Chondrocyte (in vitro differentiated cells): ENCODE measurements around the gene POFUT2. TPM values are rescaled to one million over a fixed set of nuclear protein-coding genes. Genes with fewer than 3 reads are reported as not detected.
A peak's percentile ranks its signal among the peaks of the same experiment; 100 is the strongest.

Experiments
- DNase-seq: peaks from one replicate; pipeline ENCODE4 v3.0.0; 2021; ENCODE audit warnings: mixed read lengths, low spot score
- H3K27ac Mint-ChIP-seq: one replicate; pipeline ENCODE4 v1.8.0; 2021; ENCODE audit warnings: mild to moderate bottlenecking, moderate library complexity, mixed read lengths; ENCODE audit not compliant: unreplicated experiment
- H3K27me3 Mint-ChIP-seq: 2 replicates; pipeline ENCODE4 v1.8.0; 2021; ENCODE audit warnings: low read depth, mixed read lengths
- H3K36me3 Mint-ChIP-seq: 2 replicates; pipeline ENCODE4 v1.8.0; 2021; ENCODE audit warnings: low read depth, mixed read lengths
- H3K4me1 Mint-ChIP-seq: 2 replicates; pipeline ENCODE4 v1.8.0; 2021; ENCODE audit warnings: low read depth, mild to moderate bottlenecking, mixed read lengths
- H3K4me3 Mint-ChIP-seq: one replicate; pipeline ENCODE4 v1.8.0; 2021; ENCODE audit warnings: mild to moderate bottlenecking, moderate library complexity, mixed read lengths; ENCODE audit not compliant: unreplicated experiment
- H3K9me3 Mint-ChIP-seq: 2 replicates; pipeline ENCODE4 v1.8.0; 2021; ENCODE audit warnings: low read depth, mixed read lengths
- CTCF ChIP-seq: fragments of 200-600 bp; sonication (generic); IDR thresholded peaks from 2 replicates; pipeline ENCODE4 v1.5.0; 2021; ENCODE audit warnings: antibody characterized with exemption, mild to moderate bottlenecking, moderate library complexity
- total RNA-seq: library from RNA; stranded (reverse); gene quantifications from 3 replicates; pipeline ENCODE4 v1.2.1, GENCODE V29; 2021

Gene POFUT2
- total RNA-seq, 1 donor from 2014 or later = 73.6 TPM

- Mint-ChIP-seq H3K4me3 (no peak overlapping the region), H3K27ac (peak overlapping the region; percentile 61), H3K4me1 (peaks cover 69% of the 10 kb centered on the region), H3K9me3 (no peaks in the 10 kb centered on the region), H3K36me3 (no peaks in the 10 kb centered on the region), H3K27me3 (no peaks in the 10 kb centered on the region)
- peak; percentile 60 for DNase-seq
- no peak for TF ChIP-seq CTCF
Measured at GRCh38 chr21:45304945-45305344, 17.2 kb upstream of the POFUT2 start.

DNA sequence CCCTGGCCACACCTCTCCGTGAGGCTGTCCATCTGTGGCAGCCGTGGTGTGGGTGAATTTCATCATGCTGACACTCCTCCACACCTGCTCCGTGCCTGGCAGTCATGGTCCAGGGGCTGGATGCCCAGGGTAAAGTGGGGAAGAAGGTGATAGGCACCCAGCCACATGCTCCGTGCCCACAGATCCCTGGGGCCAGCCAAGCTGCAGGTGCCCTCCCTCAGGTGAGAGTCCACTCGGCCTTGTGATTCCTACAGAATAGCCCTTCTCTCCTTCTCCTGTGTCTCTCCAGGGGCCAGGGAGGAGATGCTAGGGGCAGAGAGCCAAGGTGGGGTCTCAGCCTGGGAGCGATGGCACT, 16.8 kb upstream of the POFUT2 start:
- Mint-ChIP-seq H3K27ac (no peak overlapping the region), H3K27me3 (no peaks in the 10 kb centered on the region), H3K9me3 (no peaks in the 10 kb centered on the region), H3K4me1 (peaks cover 69% of the 10 kb centered on the region), H3K4me3 (no peak overlapping the region), H3K36me3 (no peaks in the 10 kb centered on the region)
- TF ChIP-seq CTCF = no peak
- DNase-seq = peak; percentile 84

GRCh38 chr21:45303751-45304475, 16.2 kb upstream of the POFUT2 start:
- no peak for TF ChIP-seq CTCF
- Mint-ChIP-seq H3K27me3 (no peaks in the 10 kb centered on the region), H3K4me1 (peaks cover 69% of the 10 kb centered on the region), H3K27ac (peak overlapping the region; percentile 49), H3K36me3 (no peaks in the 10 kb centered on the region), H3K4me3 (no peak overlapping the region), H3K9me3 (no peaks in the 10 kb centered on the region)
- DNase-seq = peak; percentile 82

GRCh38 chr21:45303091-45303615, 15.5 kb upstream of the POFUT2 start:
- DNase-seq = no peak
- TF ChIP-seq CTCF = no peak
- H3K9me3 Mint-ChIP-seq = no peaks in the 10 kb centered on the region
- peaks cover 69% of the 10 kb centered on the region for H3K4me1 Mint-ChIP-seq
- H3K36me3 Mint-ChIP-seq = no peaks in the 10 kb centered on the region
- H3K27me3 Mint-ChIP-seq = no peaks in the 10 kb centered on the region
- H3K4me3 Mint-ChIP-seq = no peak overlapping the region
- no peak overlapping the region for H3K27ac Mint-ChIP-seq

- H3K4me3 Mint-ChIP-seq = no peak overlapping the region
- H3K27ac Mint-ChIP-seq = no peak overlapping the region
- TF ChIP-seq CTCF = no peak
- peaks cover 69% of the 10 kb centered on the region for H3K4me1 Mint-ChIP-seq
- H3K36me3 Mint-ChIP-seq = peaks cover 2% of the 10 kb centered on the region
- peaks cover 5% of the 10 kb centered on the region for H3K9me3 Mint-ChIP-seq
- H3K27me3 Mint-ChIP-seq = no peaks in the 10 kb centered on the region
- DNase-seq = peak; percentile 88
Measured at GRCh38 chr21:45302082-45303061, 14.7 kb upstream of the POFUT2 start.
